HG03378 (cell line): ENCODE data around the gene CMBL.
"Not testable (repeated sequence)": the region's sequence is repeated elsewhere in the genome, so short reads cannot be mapped to it uniquely, and the experiment has no call there.

Experiments used
- ATAC-seq: cut with Tn5 transposase; IDR thresholded peaks from one replicate; pipeline ENCODE4 v1.9.1; 2021; ENCODE audit warnings: mild to moderate bottlenecking, moderate library complexity; ENCODE audit not compliant: unreplicated experiment

Gene CMBL

DNA sequence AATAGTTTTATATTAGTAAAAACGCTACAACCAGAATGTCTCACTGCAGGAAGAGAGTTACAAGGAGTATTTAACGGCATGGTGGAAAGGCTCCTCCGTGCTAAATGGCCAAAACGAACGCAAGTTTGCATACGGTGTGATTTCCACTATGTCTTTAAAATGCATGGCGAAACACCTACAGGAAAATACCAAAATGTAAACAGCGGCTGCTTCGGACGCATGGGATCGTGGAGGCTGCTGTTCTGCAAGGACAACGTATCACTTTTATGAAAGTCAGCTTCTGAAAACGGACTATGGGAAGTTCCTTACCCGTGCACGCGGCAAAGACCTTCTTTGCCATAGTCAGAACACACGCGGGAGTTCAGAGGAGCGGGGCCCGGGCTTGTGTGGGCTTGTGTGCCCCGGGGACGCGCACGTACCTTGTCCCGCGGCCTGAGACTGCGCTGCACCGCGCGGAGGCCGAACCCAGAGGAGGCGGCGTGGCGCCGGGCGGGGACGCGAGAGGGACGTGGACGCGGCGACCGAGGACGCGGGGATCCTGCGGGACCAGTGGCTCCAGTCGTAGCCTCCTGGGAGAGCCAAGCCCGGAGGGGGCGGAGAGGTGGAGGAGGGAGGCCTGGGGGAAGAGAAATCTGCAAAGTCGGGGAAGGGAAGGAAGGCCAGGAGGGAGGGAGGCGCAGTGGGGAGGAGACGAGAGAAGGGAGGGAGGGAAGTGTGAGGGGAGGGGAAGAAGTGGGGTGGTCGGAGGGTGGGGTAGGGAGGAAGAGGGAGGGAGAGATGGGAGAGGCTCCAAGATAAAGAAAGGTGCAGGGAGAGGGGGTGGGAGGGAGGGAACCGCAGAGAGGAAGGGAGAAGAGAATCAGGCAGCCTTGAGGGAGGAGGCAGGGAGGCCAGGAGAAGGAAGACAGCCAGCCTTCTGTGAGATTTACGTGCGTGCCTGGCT, at the start of gene CMBL:
CMBL (minus strand) TSS at position 697 of the 943 bp plus-strand sequence. CDS start 17,140 bp downstream, outside the sequence.
- peak; percentile 72 for ATAC-seq

DNA sequence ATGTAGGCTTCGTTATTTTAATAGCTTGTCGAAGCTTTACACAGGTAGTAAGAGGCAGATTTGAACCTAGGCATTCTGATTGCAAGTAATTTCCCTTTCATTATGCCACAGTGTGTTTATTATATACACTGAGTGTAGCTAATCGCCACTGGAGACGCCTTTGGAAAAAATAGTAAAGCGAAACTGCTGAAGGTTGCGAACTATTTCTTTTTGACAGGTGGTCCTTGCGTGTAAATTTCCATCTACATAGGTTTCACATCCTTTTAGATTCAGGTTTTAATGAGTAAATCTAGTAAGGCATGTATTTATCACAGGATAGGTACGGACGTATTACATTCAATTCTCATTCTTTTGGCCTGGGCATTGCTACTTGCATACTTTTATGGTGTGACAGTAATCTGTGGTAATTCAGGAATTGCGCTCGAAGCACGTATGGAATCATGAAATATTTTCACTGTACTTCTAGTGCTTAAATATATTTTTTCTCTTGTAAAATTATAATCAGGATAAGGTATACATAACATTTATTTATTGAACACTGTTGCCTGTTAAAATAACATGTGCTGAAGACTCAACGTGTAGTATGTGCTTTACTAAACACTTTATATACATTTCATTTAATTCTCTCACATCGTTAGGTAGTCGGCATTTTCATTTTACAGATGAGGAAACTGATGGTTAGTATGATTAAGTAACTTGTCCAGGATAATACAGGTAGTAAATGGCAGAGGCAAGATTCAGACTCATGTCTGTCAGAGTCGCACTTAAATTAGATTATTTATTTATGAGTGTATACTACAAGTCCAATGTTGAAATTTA, 47.6 kb upstream of the CMBL start:
- peak; percentile 30 for ATAC-seq

DNA sequence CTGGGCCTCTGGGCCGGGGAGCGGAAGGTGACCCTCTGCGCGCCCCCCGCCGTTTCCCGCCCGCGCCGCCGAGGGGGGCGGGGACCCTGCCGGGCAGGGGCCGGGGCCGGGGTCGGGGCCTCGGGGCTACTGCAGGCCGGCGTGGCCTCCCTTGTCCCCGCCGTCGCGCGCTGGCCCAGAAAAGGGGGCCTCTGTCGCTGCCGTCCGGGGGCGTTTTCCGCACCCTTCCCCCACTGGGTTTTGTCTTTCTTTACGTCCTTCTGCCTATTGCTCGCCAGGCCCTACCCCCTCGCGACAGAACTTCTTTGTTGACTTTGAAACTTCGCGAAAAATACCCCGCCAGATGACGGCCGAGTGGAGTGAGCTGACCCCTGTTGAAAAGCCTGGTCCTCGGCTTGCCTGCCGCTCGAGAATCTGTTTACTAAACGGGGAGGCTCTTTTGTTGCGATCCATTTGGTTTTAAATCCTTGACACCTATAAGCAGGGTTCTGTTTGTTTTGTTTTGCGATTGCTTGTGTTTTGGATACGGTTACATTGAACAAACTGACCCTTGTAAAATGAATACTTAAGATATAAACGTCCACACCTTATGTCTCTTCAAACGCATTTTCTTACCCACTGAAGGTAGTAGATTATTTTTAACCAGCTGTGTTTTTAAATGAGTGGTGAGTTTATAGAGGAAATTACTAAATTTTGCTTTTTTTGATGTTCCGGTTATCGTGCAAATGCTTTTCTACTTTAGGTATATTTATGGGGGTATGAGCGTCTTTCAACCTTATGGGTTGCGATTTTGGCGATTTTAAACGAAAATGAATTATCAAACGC, 46.6 kb upstream of the CMBL start:
- peak; percentile 19 for ATAC-seq

DNA sequence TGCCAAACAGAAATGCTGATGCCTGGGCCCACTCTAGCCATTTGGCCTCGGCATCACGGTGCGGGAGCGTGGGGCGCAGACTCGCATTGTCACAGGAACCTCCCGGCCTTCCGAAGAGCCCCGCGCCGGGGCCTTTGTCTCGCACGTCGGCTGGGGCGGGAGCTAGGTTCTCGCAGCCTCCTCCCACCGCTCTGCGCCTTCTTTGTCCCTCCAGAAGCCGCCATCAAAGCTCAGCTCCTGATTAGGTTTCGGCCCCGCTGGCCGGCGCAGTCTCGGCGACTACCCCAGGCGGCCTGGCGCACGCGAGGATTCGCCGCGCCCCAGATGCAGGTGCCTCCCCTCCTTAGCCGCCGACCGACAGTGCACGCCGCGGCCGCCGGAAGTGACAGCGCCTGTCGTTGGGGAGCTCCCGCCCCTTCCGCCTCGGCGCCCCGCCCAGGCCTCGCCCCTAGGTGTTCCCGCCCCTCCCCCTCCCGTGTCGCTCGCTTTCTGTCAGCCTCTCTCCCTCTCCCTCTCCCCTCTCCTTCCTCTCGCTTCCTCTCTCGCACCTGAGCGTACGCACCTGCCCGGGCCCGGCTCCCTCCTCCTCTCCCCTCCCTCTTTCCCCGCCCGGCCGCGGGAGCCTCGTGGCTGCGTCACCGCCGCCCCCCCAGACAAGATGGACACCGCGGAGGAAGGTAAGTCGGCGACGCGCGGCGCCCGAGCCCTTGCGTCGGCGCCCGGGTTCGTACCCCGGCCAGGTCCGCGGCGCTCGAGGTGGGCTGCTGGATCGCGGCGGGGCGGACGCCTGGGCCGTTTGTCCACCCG, 45.7 kb upstream of the CMBL start, which contains the start of gene MARCHF6:
MARCHF6 (plus strand) TSS at position 455 of the 807 bp plus-strand sequence; CDS start at position 659, 204 bp downstream.
- ATAC-seq: peak; percentile 80

DNA sequence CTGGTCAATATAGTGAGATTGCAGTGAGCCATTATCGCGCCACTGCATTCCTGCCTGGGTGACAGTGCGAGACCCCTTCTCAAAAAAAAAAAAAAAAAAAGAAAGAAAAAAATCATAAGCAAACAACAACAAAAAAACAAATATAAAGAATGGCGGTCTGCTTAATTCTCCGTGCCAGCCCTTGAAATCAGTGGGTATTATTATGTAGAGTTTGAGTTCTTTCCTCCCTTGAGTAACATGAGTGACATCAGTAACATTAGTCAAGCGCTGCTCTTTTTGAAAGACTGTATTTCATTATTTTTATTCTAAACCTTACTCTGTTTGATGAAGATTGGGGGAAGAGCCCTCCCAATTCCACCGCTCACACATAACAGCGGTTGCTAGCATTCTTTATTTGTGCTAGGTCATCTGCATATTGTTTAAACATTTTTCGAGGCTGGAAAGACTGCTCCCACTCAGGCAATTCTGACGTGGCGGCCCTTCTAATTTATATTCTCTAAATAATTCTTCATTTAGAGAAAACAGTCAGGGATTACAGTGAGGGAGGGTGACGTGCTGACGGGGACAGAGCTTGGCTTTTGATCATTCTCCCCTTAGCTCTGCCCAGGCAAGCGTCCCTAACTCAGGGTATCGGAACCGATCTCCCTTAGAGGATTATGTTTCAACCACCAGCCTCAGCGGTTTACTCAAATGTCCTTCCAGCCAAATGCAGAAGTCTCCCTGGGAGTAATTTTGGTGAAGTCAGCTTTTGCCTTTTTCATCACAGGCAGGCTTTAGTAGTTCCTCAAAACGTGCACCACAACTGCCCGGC, 44.9 kb upstream of the CMBL start:
- peak; percentile 32 for ATAC-seq

DNA sequence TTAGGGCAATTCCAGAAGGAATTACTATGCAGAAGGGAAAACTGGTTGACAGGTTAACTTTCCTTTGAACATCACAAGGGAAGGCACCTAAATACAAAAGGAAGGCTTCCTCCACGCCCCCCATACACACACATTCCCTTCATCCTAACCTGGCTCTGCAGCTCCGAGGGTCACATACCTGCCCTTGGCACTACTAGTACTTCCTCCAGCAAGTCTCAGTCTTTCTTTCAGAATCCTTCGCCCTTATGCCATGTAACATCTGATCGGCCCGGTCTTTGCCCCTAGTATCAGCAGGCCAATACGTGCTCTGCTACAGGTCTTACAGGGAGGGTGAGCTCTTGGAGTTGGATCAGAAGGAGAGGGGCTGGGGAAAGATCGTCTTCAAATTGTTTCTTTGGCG, 44.2 kb upstream of the CMBL start:
- ATAC-seq: no peak

DNA sequence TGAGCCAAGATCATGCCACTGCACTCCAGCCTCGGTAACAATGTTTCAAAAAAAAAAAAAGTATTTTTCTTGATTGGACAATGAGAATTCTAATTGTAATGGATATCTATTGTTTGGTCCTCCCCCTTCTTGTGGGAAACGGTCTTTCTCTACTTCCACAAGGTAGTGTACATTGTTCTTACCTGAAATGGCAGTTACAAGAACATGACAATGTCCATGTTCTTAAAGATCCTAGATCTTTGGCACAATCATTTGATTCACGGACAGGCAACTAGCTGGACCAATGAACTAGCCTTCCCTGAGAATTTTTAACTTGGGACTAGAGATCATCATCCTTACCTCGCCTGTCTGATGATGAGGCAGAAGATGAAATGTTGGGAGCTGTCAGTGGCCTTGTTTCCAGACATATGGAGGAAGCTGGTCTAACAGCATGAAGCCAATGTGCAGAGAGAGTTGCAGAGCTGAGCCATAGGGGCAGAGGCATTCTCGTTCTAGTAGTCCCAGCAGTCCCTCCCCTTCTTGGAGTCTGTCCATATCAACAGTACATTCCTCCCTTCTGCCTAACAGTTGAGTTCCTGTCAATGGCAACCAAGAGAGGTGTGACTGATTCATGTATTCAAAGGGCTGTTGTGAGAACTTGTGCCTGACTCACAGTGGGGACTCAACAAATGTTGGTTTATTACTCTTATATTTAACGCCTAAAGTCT, 43.6 kb upstream of the CMBL start:
- no peak for ATAC-seq

DNA sequence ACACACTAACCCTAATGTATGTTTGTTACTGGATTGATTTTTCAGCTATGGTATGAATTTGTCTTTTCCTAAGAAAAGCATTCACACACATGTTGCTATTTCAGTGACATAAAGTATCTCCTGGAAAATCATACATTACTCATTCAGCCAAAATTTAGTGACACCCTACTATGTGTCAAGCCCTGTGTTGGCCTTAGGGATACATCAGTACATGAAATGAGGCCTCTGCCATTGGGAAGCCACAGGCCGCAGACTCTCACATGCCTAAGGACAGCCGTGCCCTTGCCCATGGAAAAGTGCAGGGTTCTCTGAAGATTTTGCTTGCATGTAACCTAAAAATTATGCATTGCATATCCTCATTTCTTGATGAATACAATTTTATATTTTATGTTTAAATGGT, 40.6 kb upstream of the CMBL start:
- no peak for ATAC-seq

DNA sequence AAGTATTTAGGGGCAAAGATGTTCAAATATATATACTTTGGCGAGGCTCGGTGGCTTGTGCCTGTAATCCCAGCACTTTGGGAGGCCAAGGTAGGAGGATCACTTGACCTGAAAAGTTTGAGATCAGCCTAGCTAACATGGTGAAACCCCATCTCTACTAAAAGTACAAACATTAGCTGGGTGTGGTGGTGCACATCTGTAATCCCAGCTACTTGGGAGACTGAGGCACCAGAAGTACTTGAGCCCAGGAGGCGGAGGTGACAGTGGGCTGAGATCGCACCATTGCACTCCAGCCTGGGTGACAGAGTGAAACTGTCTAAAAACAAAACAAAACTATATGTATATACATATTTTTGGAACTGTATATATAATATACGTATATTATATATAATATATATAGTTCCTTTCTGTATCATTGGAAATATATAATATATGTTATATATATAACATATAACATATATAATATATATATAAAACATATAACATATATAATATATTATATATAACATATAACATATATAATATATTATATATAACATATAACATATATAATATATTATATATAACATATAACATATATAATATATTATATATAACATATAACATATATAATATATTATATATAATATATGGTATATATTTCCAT, 36.9 kb upstream of the CMBL start:
- ATAC-seq: not testable (repeated sequence)

DNA sequence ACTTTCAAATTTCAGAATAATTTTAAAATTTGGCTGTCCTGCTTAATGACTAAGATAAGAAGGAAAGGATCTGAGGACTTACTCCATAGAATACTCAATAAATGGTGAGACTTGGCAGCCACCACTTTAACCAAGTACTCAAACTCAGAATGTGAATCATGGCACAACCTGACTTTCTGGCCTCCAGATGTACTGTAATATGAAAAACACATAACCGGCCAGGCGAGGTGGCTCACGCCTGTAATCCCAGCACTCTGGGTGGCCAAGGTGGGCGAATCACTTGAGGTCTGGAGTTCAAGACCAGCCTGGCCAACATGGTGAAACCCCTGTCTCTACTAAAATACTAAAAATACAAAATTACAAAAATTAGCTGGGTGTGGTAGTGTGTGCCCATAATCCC, 35.8 kb upstream of the CMBL start:
- no peak for ATAC-seq

DNA sequence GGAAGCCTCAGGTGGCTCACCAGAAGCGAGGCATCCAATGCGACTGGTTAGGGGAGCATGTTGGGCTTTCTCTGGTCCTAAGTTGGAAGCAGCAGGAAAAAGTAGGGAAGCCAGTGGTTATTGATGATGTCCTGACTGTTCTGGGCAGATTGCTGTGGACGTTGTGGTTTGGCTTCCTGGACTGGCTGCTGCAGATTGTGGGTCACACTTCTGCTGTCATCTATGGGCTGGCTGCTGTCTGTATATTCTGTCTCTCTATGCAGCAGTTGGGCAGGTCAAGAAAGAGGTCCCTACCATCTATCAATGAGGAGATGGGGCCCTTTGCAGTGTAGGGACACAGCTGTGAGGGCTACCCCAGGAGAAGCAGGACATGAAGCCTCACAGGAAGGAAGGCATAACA, 32.3 kb upstream of the CMBL start:
- ATAC-seq: no peak

DNA sequence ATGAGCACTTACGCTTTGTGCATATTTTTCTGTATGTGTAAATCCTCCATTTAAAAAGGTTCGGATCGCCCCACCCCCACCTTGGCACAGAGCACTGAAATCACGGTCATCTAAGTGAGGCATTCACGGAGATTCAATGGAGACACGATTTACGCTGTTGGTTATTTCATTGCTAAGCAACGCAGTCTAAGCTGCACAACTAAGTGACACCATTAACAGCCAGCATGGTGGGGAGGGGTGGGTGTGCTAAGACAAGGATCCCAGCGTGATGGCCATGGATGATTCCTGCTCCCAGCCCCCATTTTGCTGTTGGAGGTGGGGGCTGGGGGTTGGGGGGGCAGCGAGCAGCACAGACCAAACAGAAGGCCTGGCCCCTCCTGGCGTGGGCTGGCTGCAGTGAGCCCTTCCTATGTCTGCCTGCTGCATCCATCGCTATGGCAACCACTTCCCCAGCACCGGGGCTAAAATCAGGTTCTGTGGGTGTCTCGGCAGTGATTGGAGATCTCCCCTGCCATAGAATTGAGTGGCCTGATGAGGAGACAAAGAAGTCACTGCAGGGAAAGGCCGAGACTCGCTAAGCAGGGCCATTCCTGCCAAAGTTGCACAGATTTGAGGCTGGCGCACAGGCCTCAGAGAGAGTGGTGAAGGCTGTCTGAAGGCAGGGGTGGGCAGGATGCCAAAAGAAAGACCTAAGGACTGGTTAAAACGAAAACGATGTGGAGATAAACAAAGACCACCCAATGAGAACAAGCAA, 31.5 kb upstream of the CMBL start:
- ATAC-seq: no peak

DNA sequence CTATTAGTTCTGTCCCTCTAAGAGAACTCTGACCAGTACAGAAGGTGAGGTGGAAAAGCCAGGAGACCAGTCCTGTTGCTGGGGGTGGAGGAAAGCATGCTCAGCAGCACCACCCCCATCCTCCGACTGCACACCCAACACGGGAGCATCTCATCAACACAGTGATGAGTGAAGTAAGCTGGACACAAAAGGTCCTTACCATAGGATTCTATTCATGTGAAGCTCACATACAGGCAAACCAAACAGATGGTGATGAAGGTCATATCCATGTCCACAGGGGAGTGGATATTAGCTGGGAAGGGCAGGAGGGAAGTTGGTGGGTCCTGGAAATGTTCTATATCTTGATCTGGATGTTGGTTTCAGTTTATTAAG, 31.0 kb upstream of the CMBL start:
- ATAC-seq: no peak

DNA sequence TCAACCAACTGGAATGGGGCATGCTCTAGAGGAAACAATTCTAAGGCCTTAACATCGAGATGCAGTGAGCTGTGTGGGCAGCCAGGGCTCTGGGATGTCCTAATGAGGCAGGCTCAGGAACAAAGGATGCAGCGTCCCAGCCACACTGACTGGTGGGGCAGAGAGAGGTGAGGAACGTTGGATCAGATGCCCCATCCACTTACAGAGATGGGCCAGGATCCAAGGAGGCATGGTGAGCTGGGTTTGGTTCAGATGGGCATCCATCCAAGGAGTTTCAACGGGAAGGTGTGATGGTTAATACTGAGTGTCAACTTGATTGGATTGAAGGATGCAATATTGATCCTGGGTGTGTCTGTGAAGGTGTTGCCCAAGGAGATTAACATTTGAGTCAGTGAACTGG, 30.3 kb upstream of the CMBL start:
- no peak for ATAC-seq

DNA sequence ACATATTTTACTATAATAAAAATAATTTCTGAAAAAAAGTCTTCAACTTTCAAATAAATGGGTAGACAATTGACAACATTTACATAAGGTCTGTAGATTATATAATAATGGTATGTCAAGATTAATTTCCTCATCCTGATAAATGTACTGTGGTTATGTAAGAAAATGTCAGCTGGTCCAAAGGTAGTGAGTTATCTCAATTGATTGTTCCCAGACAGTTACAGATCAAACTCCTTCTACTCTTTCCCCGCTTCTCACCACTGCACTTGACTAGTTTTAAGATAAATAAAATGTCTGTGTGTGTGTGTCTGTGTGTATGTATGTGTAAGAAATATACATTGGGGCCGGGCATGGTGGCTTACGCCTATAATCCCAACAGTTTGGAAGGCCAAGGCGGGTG, 29.4 kb upstream of the CMBL start:
- ATAC-seq: no peak

DNA sequence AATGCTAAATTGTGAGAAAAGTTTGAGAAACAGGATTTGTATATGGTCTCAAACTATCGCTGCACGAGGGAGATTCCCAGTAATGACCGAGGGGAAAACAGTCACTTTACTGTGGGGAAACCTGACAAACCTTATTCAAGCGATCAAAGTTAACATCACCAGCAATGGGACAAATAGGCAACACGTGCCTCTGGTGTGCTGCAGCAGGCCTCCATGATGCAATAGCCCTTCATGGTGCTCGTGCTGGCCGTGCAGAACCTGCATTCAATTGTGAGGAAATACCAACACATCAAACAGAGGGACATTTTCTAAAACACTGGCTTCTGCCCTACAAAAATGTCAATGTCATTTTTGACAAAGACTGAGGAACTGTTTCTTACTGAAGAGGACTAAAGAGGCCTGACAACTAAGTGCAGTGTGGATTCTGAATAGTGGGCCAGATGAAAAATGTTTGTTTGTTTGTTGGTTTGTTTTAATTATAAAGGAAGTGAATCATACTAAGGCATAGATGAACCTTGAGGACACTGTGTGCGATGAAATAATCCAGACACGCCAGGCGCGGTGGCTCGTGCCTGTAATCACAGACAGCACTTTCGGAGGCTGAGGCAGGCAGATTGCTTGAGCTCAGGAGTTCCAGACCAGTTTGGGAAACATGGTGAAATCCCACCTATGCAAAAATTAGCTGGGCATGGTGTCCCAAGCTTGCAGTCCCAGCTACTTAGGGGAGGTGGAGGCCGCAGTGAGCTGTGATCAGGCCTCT, 28.2 kb upstream of the CMBL start:
- ATAC-seq: no peak

DNA sequence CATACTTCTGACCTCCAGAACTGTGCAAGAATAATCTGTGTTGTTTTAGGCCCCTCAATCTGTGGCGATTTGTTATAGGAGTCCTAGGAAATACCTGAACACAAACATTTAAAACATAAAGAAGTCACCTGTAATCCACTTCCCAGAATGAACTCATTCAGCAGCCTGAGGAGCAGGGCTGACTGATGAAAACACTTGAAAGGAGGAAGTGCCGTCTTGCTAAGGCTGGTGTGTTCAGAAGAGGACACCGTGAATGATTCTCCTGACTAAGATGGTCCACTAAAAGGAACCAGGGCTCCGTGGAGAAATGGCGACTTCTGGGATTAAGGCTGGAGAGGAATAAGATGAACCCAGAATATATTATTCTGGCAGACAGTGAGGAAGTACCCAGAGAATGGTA, 27.1 kb upstream of the CMBL start:
- ATAC-seq: no peak
